ENCODE data around the gene SGPP2. TPM values are rescaled to one million over a fixed set of nuclear protein-coding genes. Genes with fewer than 3 reads are reported as not detected.

Gene SGPP2
- total RNA-seq, 2 experiments from 2014 or later = 2.7 to 3.1 TPM

DNA sequence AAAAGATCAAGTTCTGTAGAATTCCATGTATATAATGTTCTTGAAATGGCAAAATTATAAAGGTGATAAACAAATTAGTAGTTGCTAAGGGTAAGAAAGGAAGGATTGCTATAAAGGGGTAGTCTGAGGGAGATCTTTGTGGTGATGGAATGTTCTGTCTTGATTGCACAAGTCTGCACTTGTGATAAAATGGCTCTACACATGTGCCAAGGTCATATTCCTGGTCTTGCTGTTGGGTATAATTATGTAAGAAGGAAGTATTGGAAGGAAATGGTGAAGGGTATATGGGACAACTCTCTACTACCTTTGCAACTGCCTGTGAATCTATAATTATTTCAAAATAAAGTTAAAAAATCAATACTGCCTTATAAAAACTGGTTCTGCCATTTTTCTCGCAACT lies 15.3 kb downstream of the SGPP2 start:
- Mint-ChIP-seq H3K36me3 (no peaks in the 10 kb centered on the region), H3K4me3 (no peak overlapping the region), H3K27me3 (peaks cover 7% of the 10 kb centered on the region), H3K4me1 (no peaks in the 10 kb centered on the region), H3K27ac (no peak overlapping the region), H3K9me3 (no peaks in the 10 kb centered on the region)
- DNase-seq = no peak

DNA sequence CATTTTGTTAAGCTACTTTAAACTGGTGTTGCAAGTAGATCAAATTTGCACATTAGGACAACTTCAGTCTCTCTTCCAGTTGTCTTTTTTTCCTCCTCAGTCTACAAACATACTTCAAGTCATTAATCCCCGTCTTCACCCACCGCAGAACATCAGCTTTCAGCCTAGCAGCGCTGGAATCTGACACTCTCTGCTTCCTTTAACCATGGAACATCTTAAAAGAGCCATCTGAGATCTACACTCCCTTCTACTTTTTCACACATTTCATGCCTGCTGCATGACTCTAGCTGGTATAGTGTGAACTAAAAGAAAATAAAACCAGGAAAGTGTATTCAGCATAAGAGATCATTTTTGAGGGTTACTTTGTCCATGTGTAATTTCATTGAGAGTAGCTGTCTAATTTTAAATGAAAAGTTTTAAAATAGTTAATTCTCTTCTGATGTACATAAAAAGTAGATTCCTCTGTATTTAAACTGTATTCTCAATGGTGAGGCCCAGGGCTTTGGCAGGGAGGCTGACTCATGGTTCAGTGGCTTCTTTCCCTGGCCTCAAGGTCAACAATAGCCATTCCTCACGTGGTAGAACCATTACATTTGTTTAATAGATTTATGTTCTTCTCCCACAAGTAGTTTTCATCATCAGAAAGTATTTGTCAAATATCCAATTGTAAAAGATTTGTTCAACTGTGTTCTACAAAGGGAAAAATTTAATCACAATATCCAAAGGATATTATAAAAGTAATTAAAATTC lies 16.5 kb downstream of the SGPP2 start:
- Mint-ChIP-seq H3K9me3 (no peaks in the 10 kb centered on the region), H3K27me3 (peaks cover 9% of the 10 kb centered on the region), H3K4me1 (no peaks in the 10 kb centered on the region), H3K4me3 (no peak overlapping the region), H3K27ac (no peak overlapping the region), H3K36me3 (no peaks in the 10 kb centered on the region)
- DNase-seq = no peak

DNA sequence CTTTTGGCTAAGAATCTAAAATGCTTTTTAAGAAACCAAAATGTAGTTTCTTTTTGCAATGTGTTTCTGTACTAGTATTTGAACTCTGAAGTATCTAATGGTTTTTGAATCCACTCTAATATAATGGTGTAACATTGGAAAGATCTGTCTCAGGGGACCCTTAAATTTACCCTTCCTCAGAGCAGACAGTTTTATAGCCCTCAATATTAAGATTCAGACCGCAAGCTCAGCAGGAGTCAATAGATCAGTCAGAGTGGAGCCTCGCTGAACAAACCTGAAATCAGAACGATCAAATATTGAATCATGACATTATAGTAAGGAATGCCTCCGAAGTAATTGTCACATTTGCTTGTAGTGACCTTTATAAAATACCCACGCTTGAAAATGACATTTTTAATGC lies 18.3 kb downstream of the SGPP2 start:
- no peaks in the 10 kb centered on the region for H3K36me3 Mint-ChIP-seq
- no peak for DNase-seq
- peaks cover 2% of the 10 kb centered on the region for H3K9me3 Mint-ChIP-seq
- no peaks in the 10 kb centered on the region for H3K4me1 Mint-ChIP-seq
- H3K27ac Mint-ChIP-seq = no peak overlapping the region
- no peak overlapping the region for H3K4me3 Mint-ChIP-seq
- peaks cover 12% of the 10 kb centered on the region for H3K27me3 Mint-ChIP-seq

DNA sequence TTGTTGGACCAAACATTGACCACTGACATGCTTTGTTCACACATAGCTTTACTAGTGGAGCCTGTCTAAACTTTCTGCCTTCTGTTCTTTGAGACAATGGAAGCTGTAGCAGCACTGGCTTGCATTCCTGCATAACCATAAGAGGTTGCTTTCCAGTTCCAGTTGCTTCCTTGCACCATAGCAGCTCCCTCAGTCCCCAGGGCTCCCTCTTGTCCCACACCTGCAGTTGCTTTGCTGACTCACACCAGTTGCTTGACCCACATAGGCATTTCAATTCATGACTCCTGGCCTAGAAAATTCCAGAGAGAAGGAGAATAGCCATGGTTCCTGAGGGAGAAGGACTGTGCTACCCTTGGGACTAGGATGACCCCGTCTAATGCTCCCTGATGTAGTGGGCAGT lies 20.9 kb downstream of the SGPP2 start:
- Mint-ChIP-seq H3K27ac (no peak overlapping the region), H3K27me3 (peaks cover 20% of the 10 kb centered on the region), H3K4me1 (no peaks in the 10 kb centered on the region), H3K4me3 (no peak overlapping the region), H3K36me3 (no peaks in the 10 kb centered on the region), H3K9me3 (peaks cover 2% of the 10 kb centered on the region)
- no peak for DNase-seq

DNA sequence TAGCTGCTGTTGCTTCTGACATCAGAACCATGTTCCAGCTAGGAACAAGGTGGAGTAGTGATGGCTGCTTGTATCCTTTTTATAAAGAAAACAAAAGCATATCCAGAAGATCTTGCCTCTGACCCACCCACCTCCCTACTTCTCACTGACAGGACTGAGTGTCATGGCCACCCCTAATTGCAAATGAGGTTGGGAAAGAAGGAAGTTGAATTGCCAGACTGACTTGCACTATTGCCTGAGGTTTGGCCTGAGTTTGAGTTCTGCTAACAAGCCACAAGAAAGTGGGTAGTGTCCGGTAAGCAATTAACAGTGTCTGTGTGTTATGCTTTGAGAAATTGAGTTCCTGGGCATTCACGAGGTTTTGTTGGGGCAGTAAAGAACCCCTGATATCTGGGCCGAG lies 22.8 kb downstream of the SGPP2 start:
- Mint-ChIP-seq H3K27me3 (peaks cover 23% of the 10 kb centered on the region), H3K4me3 (no peak overlapping the region), H3K36me3 (no peaks in the 10 kb centered on the region), H3K9me3 (peaks cover 2% of the 10 kb centered on the region), H3K4me1 (no peaks in the 10 kb centered on the region), H3K27ac (no peak overlapping the region)
- DNase-seq = no peak

DNA sequence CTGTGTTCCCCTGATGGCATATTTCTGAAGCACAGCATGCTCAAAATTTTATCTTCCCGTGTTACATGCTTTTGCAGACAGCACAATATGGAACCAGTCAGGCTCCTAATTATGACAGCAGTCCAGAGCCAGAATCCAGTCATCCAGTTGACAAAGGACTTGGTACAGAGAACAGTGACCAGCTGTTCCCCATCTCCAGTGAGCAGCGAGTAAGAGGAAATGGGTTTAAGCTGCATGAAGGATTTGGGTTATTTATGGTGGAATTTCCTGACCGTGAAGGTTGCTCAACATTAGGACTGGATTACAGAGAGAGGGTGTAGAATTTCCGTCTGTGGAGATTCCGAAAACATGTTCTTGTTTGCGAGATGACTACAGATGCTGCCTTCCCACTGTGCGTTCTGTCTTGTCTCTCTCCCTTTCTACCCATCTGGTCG lies 24.4 kb downstream of the SGPP2 start:
- H3K9me3 Mint-ChIP-seq = peaks cover 2% of the 10 kb centered on the region
- no peak for DNase-seq
- no peaks in the 10 kb centered on the region for H3K36me3 Mint-ChIP-seq
- no peak overlapping the region for H3K27ac Mint-ChIP-seq
- H3K27me3 Mint-ChIP-seq = peaks cover 23% of the 10 kb centered on the region
- no peaks in the 10 kb centered on the region for H3K4me1 Mint-ChIP-seq
- no peak overlapping the region for H3K4me3 Mint-ChIP-seq

DNA sequence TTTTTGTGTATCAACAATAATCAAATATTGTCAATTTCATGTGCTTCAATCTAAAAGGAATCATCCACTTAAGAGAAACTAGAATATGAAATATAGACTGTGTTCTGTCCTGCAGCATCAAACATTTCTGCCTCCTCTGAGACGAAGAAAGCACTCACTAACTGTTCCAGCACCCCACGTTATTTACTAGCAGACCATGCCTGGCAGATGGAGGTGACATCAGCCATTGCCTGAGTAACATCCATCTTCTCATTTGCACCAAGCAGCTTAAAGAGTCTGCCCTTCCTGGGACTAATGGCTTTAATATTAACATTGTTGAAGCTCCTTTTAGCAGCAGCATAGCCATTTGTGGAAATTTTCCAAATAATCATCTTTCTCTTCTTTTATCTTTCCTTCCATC lies 25.7 kb downstream of the SGPP2 start:
- Mint-ChIP-seq H3K4me1 (no peaks in the 10 kb centered on the region), H3K9me3 (peaks cover 2% of the 10 kb centered on the region), H3K4me3 (no peak overlapping the region), H3K27me3 (peaks cover 19% of the 10 kb centered on the region), H3K36me3 (no peaks in the 10 kb centered on the region), H3K27ac (no peak overlapping the region)
- DNase-seq = no peak

DNA sequence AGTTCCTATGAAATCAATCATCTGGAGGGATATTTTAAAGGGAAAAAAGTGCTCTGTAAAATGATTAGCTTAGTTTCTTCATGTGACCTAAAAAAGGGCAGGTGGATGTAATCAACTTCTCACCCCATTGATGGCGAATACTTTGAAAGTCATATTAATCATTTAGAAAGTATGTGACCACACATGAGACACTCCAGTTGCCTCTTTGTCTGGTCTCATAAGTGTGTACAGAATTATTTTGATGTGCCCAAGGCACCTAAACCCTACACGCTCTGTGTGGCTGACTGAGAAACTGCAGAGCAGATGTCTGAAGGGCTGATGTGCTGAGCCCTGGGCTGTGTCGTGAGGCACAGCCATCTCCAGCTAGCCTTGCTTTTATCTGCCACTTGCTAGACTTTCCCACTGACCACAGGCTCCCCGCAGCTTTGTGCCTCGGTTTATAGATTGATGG lies 26.9 kb downstream of the SGPP2 start:
- peaks cover 13% of the 10 kb centered on the region for H3K27me3 Mint-ChIP-seq
- H3K4me1 Mint-ChIP-seq = no peaks in the 10 kb centered on the region
- H3K27ac Mint-ChIP-seq = no peak overlapping the region
- no peak overlapping the region for H3K4me3 Mint-ChIP-seq
- no peak for DNase-seq
- H3K9me3 Mint-ChIP-seq = no peaks in the 10 kb centered on the region
- H3K36me3 Mint-ChIP-seq = no peaks in the 10 kb centered on the region

DNA sequence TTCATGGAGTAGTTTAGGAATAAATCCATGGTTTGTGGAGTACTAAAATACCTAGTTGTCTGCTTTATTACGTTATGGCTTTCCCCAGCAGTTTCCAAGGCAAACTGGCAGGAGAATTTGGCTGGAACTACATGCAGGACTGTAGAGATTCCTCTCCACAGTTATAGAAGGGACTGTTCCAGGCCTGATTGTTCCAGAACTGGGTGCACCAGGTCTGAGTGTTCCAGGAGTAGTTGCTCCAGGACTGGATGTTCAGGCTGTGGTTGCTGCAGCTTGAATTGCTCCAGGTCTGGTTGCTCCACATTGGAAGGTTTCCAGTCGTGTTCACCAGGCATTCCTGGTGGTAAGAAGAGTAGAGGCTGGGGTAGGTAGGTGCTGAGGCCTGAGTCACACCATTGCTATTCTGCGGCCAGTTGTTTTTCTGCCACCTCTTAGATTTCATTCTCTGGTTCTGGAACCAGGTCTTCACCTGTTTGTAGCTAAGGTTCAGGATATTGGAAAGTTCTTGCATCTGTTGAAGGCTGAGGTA lies 28.1 kb downstream of the SGPP2 start:
- no peaks in the 10 kb centered on the region for H3K9me3 Mint-ChIP-seq
- H3K27me3 Mint-ChIP-seq = peaks cover 13% of the 10 kb centered on the region

DNA sequence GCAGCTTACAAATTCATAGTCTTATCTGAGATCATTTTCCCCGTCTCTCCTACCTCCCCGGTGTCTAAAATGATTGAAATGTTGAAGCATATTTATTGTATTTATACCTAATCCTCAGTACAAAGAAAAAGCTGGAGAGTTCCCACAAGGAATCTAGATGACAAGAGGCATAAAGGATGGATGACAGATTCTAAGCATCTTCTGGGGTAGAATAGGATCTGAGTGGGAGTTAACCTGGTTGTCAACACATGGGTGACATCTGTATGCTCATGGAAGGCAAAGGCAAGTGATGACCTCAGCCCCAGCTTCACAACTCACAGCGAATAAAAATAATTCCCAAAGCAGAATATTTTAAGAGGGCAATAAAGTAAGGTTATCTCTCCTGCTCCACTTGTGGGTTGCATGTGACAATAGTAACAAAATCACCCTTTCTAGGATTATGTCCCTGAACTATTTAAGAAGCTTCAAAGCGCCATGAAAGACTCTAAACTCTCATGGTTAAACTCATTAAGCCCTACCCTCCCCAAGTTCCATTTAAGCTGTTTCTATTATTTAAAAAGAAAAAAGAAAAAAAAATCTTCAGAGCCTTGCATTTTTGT lies 32.2 kb downstream of the SGPP2 start:
- Mint-ChIP-seq H3K36me3 (no peaks in the 10 kb centered on the region), H3K9me3 (no peaks in the 10 kb centered on the region), H3K27me3 (peaks cover 4% of the 10 kb centered on the region), H3K4me3 (no peak overlapping the region), H3K27ac (no peak overlapping the region), H3K4me1 (no peaks in the 10 kb centered on the region)
- no peak for DNase-seq

More for the DNA sequence above, 28.1 kb downstream of the SGPP2 start:
- DNase-seq = no peak
- H3K4me1 Mint-ChIP-seq = no peaks in the 10 kb centered on the region
- no peak overlapping the region for H3K27ac Mint-ChIP-seq
- no peaks in the 10 kb centered on the region for H3K36me3 Mint-ChIP-seq
- no peak overlapping the region for H3K4me3 Mint-ChIP-seq

DNA sequence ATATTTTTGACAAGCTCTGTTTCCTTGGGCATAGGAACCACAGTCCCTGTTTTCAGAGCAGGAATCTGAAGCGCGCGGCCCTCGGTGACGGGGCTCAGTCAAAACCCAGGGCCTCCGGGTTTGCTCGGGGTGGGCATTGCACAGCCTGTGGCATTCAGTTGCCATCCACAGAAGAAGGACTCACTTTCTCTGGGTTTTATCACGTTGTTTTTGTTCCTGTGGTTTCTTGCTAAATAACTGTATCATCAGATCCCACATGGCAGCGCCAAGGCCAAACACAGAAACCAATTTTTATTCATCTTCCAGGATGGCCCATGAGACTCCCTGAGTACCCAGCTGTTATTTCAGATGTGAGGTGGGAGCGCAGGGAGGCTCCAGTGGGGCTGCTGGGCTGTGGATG lies 35.6 kb downstream of the SGPP2 start:
- H3K9me3 Mint-ChIP-seq = no peaks in the 10 kb centered on the region
- no peak overlapping the region for H3K4me3 Mint-ChIP-seq
- peaks cover 4% of the 10 kb centered on the region for H3K27me3 Mint-ChIP-seq

DNA sequence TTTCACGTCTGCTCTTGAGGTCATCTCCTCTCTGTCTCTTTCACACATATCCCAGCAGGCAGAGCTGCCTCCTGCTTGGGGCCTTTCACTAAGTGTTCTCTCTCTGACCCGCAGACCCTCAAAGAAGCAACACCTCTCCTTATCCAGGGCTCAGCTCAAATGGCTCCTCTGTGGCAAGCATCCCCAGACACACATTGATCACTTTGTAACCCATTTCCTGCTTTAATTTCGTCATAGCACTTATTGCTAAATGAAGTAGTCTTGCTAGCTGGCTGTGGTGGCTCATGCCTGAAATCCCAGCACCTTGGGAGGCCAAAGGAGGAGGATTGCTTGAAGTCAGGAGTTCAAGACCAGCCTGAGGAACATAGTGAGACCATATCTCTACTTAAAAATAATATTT lies 41.4 kb downstream of the SGPP2 start:
- H3K36me3 Mint-ChIP-seq = no peaks in the 10 kb centered on the region
- H3K4me3 Mint-ChIP-seq = no peak overlapping the region
- H3K4me1 Mint-ChIP-seq = no peaks in the 10 kb centered on the region
- H3K27ac Mint-ChIP-seq = no peak overlapping the region
- H3K27me3 Mint-ChIP-seq = peaks cover 7% of the 10 kb centered on the region
- DNase-seq = no peak
- H3K9me3 Mint-ChIP-seq = no peaks in the 10 kb centered on the region

More for the DNA sequence above, 35.6 kb downstream of the SGPP2 start:
- H3K36me3 Mint-ChIP-seq = no peaks in the 10 kb centered on the region
- no peak overlapping the region for H3K27ac Mint-ChIP-seq
- no peaks in the 10 kb centered on the region for H3K4me1 Mint-ChIP-seq
- DNase-seq = no peak

DNA sequence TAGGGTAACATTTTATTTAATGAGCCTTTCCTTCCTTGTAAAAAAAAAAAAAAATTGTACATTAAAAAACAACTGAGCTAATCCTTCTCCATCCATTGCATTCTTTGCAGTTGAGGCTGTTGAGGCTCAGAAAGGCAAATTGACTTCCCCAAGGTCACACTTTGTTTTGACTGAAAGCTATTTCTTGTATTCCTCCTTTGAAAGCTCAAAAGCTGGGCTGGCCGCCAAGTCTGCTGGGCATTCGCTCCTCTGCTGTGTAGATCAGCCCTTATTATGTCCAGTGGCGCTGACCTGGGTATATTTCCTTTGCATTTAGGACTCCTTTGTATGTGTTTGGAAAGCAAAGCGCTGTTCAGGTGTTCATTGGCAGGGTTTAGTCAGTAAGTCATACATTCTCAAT lies 44.0 kb downstream of the SGPP2 start:
- H3K4me1 Mint-ChIP-seq = no peaks in the 10 kb centered on the region
- no peak overlapping the region for H3K4me3 Mint-ChIP-seq
- peaks cover 7% of the 10 kb centered on the region for H3K27me3 Mint-ChIP-seq
- no peaks in the 10 kb centered on the region for H3K9me3 Mint-ChIP-seq
- no peak overlapping the region for H3K27ac Mint-ChIP-seq
- H3K36me3 Mint-ChIP-seq = no peaks in the 10 kb centered on the region
- no peak for DNase-seq

DNA sequence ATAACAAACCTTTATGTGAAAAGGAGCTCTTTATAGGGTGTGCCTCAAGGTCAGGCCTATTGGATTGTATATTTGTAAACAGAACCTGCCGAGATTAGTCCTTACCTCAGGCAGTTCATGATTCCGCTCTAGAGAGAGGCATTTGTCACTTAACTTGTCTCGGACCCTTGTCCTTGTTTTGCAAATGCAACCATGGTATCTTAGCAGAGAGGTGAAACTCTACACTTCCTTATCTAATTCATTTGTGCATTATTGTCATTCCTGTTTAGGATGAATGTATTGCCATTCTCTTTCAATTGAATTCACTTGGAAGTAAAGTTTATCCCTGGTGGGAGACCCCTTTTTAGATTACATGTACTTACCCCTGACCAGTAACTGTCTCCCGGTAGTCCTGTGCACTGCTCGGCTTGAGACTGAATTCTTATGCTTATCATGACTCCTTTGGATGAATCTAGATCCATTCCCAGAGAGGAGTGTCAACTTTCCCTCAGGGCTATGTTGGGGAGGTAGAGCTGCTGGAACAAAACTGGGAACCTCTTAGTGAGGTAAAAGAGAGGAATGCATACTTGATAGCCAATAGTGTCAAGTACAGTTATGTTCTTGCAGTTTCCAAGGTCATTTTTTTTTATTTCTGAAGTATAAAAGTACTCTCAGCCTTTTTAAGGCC lies 46.6 kb downstream of the SGPP2 start:
- H3K36me3 Mint-ChIP-seq = no peaks in the 10 kb centered on the region
- no peak overlapping the region for H3K4me3 Mint-ChIP-seq

DNA sequence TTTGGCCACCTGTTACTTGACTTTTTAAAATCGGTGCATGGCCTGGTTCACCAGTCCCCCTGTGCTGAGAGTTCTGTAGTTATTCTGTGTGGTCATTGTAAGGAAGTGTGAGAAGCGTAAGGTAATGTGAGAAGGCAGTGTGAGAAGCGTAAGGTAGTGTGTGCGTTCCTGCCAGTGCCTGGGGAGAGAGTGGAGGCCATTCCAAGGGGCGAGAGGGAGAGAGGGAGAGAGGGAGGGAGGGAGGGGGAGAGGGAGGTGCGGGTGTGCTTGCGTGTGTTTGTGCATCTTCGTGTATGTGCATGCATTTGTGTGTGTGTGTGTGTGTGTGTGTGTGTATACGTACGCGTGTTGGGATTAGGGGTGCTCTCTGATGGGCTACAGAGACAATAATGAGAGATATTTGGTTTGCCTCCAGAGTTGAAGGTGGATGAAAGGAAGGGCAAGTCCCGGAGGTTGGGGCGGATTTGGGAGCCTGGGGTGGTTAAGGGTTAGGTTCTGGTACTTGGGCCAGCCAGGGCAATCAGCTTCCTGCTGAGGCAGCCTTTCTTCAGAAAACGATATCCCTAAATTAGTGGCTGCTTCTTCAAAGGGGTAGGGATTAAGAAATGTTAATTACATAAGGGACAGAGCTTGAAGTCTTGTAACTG lies 53.7 kb downstream of the SGPP2 start:
- peaks cover 9% of the 10 kb centered on the region for H3K27me3 Mint-ChIP-seq
- H3K27ac Mint-ChIP-seq = no peak overlapping the region
- no peaks in the 10 kb centered on the region for H3K36me3 Mint-ChIP-seq
- no peaks in the 10 kb centered on the region for H3K9me3 Mint-ChIP-seq
- DNase-seq = no peak
- H3K4me1 Mint-ChIP-seq = no peaks in the 10 kb centered on the region
- H3K4me3 Mint-ChIP-seq = no peak overlapping the region

More for the DNA sequence above, 46.6 kb downstream of the SGPP2 start:
- Mint-ChIP-seq H3K27ac (no peak overlapping the region), H3K4me1 (no peaks in the 10 kb centered on the region), H3K27me3 (peaks cover 3% of the 10 kb centered on the region), H3K9me3 (no peaks in the 10 kb centered on the region)
- DNase-seq = no peak

Measured in activated naive CD8-positive, alpha-beta T cell treated with anti-CD3 and anti-CD28 coated beads for 36 hours (primary cell).